Stomach (tissue), 4 donors: ENCODE measurements around the gene IL4.

Experiments
- CTCF ChIP-seq, 7 experiments: fragments of 450-650 bp in 4 of 7; fragments of 200-600 bp in 3 of 7; sonication (generic) in 3 of 7; IDR thresholded peaks; one replicate each; pipeline ENCODE4 v1.5.1; 2016 to 2019; ENCODE audit warnings: antibody characterized with exemption in 7 of 7, control low read depth in 2 of 7, mild to moderate bottlenecking in 1 of 7
- POLR2A ChIP-seq, 4 donors: fragments of 450-650 bp; IDR thresholded peaks; one replicate each; pipeline ENCODE4 v1.6.1; 2016; ENCODE audit warnings: antibody characterized with exemption in 4 of 4, control low read depth in 2 of 4, mild to moderate bottlenecking in 1 of 4, moderate library complexity in 1 of 4
- POLR2AphosphoS5 ChIP-seq, 3 donors: sonication (generic); formaldehyde crosslinking; IDR thresholded peaks; one replicate each; pipeline ENCODE4 v1.6.1; 2016; ENCODE audit warnings: antibody characterized with exemption in 3 of 3

- no peak for TF ChIP-seq CTCF (IDR thresholded peaks at IDR 0.05)
- TF ChIP-seq POLR2AphosphoS5 (IDR thresholded peaks at IDR 0.05): no peak
- no peak for TF ChIP-seq POLR2A (IDR thresholded peaks at IDR 0.05)
Observed at GRCh38 chr5:132708645-132709044, 34.9 kb downstream of the IL4 start.
